CD1c-positive myeloid dendritic cell (primary cell): ENCODE data around the gene ASXL1.

ENCODE experiments used
- DNase-seq: peaks from one replicate; pipeline ENCODE4 v3.0.0-alpha.2; 2016; ENCODE audit errors: extremely low spot score

The ASXL1 gene

DNA sequence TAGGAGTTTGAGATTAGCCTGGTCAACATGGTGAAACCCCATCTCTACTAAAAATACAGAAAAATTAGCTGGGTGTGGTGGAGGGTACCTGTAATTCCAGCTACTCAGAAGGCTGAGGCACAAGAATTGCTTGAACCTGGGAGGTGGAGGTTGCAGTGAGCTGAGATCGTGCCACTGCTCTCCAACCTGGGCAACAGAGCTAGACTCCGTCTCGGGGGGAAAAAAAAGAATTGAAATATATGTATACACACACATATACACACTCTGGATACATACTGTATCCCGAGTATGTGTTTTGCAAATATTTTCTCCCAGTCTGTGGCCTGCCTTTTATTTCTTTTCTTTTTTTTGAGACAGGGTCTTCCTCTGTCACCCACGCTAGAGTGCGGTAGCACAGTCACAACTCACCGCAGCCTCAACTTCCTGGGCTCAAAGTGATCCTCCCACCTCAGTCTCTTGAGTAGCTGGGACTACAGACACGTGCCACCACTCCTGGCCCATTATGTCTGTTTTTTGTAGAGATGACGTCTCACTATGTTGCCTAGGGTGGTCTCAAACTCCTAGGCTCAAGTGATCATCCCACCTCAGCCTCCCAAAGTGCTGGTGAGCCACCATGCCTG is 49.1 kb downstream of the ASXL1 start:
- DNase-seq = peak; percentile 3

- peak; percentile 32 for DNase-seq
Observed at GRCh38 chr20:32411955-32412706, 54.0 kb downstream of the ASXL1 start.

- DNase-seq = no peak
Observed at GRCh38 chr20:32415494-32415893, 57.4 kb downstream of the ASXL1 start.

DNA sequence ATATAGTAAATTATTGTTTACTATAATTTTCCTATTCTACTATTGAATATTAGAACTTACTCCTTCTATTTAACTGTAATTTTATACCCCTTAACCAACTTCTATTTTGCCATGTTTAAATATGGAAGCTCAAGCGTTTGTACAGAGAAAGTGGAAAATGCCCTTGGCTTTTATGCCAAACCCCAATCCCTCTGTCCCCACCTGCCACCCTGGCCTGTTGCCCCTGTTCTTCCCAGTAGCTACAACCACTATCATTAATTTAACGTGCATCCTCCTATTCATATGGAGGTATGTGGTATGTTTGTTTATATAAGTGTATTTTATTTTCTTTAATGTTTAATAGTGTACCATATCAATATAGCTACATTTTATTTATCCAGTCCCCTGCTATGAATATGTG is 58.1 kb downstream of the ASXL1 start:
- no peak for DNase-seq

DNA sequence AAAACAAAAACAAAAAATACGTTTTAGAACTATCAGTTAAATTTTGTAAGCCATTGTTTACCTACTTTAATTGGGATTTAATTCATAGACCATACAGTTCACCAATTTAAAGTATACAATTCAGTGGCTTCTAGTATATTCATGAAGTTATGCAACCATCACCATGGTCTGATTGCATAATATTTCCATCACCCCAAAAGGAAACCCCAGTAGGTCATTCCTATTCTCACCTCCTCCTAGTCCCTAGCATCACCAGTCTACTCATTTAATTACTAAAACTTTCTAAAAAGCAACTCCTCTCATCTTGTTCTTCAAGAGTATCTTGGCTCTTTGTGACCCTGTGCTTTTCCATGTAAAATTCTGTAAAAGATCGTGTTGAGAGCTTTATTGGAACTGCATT is 60.2 kb downstream of the ASXL1 start:
- no peak for DNase-seq

GRCh38 chr20:32421290-32421689 is 63.2 kb downstream of the ASXL1 start:
- no peak for DNase-seq

GRCh38 chr20:32427996-32428395 is 69.9 kb downstream of the ASXL1 start:
- DNase-seq = no peak

DNA sequence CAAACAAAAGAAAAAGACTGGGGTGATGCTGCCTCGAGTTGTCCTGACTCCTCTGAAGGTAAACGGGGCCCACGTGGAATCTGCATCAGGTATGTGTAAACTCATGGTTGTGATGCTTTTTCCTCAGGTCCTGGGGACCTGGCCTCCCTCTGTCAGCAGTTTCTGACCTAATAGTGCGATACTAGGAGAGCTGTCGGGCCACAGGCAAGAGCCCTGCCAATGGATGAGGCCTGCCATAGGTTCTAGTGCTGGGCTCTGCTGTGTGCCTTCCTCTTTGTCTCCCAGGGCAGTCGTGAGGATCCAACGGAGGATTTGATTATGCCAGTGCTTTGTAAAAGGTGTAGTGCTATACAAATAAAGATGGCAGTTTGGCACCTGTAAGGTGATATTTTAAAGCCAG is 71.2 kb downstream of the ASXL1 start:
- no peak for DNase-seq

DNA sequence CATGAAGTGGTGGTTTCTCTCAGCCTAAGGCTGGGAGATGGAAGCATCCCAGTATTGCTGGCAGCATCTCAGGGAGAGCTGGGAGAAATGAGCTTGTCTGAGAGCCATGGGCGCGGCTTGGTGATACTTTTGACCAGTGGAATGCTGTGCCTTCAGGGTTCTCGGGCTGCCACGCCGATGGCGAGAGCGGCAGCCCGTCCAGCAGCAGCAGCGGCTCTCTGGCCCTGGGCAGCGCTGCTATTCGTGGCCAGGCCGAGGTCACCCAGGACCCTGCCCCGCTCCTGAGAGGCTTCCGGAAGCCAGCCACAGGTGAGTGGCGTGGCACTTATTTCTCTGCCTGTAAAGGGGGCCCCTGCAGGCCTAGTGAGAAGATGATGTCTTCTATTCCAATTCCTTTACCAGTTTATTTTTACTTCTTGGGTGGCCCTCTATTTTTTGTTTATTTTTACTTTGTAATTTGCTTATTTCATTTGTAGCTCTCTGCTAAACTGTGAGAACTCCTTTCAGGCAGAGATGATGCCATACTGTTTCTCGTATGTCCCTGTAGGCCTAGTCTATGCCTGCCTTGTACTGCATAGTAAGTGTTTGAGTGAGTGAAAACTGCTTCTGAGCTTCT is 71.7 kb downstream of the ASXL1 start:
- DNase-seq = no peak

DNA sequence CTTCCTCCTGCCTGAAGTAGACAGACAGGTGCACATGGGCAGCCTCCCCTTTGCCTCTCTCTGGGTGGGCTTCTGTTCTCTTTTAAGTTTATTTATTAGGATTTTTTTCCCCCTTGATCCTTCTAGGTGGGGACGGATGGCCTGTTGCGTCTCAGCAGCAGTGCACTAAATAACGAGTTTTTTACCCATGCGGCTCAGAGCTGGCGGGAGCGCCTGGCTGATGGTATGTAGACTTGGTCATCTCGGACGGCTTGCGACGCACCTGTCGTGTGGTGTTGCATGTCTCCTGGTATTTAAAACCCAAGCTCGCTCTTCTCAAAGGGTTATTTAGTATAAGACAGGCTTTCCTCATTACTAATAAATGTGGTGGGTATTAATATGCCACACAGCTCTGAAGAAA is 73.3 kb downstream of the ASXL1 start:
- no peak for DNase-seq

DNA sequence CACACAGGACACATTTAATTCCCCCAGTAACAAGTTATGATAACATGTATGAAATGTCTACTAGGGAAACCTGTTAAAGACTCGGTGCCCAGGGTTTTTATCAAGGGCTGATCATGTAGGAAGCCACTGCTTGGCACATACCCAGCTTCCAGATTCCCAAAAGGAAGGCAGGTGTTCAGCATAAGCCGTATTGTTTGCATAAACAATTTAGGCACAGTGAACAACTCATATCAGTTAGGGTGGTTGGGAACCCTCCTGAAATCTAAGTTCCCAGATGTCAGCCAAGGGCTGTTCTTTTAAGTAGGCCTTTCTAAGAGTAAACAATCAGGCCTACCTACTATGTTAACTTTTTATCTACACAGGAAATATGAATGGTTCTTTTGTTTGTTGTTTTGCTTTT is 74.1 kb downstream of the ASXL1 start:
- no peak for DNase-seq

GRCh38 chr20:32433311-32434021 is 75.3 kb downstream of the ASXL1 start:
- no peak for DNase-seq

DNA sequence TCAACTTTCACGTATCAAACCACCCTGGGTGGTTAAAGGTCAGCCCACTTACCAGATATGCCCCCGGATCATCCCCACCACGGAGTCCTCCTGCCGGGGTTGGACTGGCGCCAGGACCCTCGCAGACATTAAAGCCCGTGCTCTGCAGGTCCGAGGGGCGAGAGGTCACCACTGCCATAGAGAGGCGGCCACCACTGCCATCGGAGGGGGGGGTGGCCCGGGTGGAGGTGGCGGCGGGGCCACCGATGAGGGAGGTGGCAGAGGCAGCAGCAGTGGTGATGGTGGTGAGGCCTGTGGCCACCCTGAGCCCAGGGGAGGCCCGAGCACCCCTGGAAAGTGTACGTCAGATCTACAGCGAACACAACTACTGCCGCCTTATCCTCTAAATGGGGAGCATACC is 76.3 kb downstream of the ASXL1 start:
- DNase-seq = no peak

DNA sequence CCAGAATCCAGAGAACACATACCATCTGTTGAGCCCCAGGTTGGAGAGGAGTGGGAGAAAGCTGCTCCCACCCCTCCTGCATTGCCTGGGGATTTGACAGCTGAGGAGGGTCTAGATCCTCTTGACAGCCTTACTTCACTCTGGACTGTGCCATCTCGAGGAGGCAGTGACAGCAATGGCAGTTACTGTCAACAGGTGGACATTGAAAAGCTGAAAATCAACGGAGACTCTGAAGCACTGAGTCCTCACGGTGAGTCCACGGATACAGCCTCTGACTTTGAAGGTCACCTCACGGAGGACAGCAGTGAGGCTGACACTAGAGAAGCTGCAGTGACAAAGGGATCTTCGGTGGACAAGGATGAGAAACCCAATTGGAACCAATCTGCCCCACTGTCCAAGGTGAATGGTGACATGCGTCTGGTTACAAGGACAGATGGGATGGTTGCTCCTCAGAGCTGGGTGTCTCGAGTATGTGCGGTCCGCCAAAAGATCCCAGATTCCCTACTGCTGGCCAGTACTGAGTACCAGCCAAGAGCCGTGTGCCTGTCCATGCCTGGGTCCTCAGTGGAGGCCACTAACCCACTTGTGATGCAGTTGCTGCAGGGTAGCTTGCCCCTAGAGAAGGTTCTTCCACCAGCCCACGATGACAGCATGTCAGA is 77.4 kb downstream of the ASXL1 start:
- no peak for DNase-seq

DNA sequence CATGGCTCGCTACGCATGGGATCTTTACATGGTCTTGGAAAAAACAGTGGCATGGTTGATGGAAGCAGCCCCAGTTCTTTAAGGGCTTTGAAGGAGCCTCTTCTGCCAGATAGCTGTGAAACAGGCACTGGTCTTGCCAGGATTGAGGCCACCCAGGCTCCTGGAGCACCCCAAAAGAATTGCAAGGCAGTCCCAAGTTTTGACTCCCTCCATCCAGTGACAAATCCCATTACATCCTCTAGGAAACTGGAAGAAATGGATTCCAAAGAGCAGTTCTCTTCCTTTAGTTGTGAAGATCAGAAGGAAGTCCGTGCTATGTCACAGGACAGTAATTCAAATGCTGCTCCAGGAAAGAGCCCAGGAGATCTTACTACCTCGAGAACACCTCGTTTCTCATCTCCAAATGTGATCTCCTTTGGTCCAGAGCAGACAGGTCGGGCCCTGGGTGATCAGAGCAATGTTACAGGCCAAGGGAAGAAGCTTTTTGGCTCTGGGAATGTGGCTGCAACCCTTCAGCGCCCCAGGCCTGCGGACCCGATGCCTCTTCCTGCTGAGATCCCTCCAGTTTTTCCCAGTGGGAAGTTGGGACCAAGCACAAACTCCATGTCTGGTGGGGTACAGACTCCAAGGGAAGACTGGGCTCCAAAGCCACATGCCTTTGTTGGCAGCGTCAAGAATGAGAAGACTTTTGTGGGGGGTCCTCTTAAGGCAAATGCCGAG is 78.2 kb downstream of the ASXL1 start:
- no peak for DNase-seq

DNA sequence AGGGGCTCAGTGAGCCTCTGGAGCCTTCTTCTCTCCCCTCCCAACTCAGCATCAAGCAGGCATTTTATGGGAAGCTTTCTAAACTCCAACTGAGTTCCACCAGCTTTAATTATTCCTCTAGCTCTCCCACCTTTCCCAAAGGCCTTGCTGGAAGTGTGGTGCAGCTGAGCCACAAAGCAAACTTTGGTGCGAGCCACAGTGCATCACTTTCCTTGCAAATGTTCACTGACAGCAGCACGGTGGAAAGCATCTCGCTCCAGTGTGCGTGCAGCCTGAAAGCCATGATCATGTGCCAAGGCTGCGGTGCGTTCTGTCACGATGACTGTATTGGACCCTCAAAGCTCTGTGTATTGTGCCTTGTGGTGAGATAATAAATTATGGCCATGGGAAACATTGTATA is 78.8 kb downstream of the ASXL1 start:
- DNase-seq = no peak

DNA sequence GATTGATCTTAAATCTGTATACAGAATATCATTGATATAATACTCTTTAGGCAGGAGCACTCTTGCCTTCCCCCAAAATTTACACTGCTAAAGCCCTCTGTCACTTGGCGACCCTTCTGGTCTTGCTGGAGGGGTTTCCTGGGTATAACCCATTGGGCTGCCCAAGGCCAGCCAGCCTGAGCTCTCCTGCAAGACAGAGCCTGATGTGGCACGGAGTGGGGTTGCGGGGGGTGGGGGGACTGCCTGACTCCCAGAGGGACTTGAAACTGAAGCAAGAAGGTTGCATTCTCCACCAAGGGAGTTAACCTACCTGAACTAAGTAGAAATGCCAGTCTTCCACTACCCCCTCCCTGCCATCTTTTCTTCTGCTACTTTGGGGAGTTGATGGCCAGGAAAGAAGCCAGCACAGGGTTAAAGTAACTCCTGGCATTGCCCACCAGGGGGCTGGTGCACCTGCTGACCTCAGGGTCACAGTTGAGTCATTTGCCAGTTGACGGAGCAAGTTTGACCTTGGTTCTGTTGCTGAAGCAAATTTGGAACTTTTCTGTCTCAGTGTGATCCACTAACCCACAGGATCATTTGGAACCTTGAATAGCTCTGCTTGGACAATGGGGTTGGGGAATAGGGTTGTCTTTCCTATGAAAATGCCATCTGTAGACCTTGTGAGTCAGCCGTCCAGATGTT is 79.4 kb downstream of the ASXL1 start:
- peak; percentile 11 for DNase-seq

GRCh38 chr20:32438331-32438858 is 80.3 kb downstream of the ASXL1 start:
- DNase-seq = no peak

DNA sequence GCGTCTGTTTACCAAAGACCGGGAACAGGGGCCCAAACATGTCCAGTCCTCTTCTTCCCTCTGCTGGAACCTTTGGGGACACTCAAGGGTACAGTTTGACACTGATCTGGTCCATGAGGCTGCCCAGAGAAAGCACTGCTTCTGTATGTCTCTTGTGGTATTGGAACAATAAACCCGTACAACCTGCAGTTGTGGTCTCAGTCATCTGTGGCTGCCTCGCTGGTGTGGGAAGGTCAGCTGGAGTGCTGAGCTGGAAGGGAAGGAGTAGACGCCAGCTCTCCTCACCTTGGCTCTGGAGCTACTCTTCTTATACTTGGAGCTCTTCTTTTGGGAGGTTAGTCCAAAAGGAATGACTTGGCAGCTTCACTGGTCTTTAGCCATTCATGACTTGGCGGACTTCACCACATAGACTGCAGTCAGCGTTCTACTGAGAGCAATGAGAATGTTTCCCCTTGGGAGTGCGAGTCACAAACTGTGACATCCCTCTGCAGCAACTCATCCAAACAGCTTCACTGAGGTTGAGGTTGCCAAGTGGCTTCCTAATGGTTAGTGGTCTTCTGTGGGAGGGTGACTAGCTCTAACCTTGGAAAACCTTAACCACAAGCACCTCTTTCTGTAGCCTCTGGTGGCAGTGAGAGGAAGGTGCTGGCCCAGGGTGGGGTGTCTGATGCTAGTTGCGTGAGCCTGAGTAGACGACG is 81.2 kb downstream of the ASXL1 start:
- no peak for DNase-seq
